Tibial artery (tissue), 4 donors: Measurements from ENCODE around the gene NUP210.
A peak's percentile ranks its signal among the peaks of the same experiment; 100 is the strongest.

Experiments used
- DNase-seq, 2 donors: peaks; one replicate each; pipeline ENCODE4 v3.0.0-alpha.2; 2019
- H3K27ac ChIP-seq, 2 donors: fragments of 200-600 bp; sonication (generic) in 1 of 2; 1 replicate in 1 of 2; 2 replicates in 1 of 2; pipeline ENCODE4 v1.5.1; 2018 to 2019; ENCODE audit warnings: mild to moderate bottlenecking in 1 of 2
- H3K27me3 ChIP-seq, 2 donors: fragments of 200-600 bp; sonication (generic) in 1 of 2; one replicate each; pipeline versions ENCODE4 v1.5.1 to v1.6.0; 2016 to 2019
- H3K36me3 ChIP-seq, 3 donors: fragments of 200-600 bp; sonication (generic) in 2 of 3; one replicate each; pipeline ENCODE4 v1.5.1; 2016 to 2019; ENCODE audit warnings: mild to moderate bottlenecking in 2 of 3
- H3K4me1 ChIP-seq, 4 donors: fragments of 200-600 bp; sonication (generic) in 2 of 4; 1 replicate in 3 of 4; 2 replicates in 1 of 4; pipeline ENCODE4 v1.5.1; 2016 to 2019
- H3K4me3 ChIP-seq, 2 donors: fragments of 200-600 bp; sonication (generic) in 1 of 2; 1 replicate in 1 of 2; 2 replicates in 1 of 2; pipeline ENCODE4 v1.5.1; 2018 to 2019; ENCODE audit warnings: mild to moderate bottlenecking in 2 of 2
- H3K9me3 ChIP-seq, 3 donors: fragments of 200-600 bp; sonication (generic) in 1 of 3; one replicate each; pipeline ENCODE4 v1.5.1; 2016 to 2019
- CTCF ChIP-seq, 2 experiments: fragments of 200-600 bp in 1 of 2; fragments of 450-650 bp in 1 of 2; IDR thresholded peaks; one replicate each; pipeline ENCODE4 v1.5.1; 2017 to 2019; ENCODE audit warnings: antibody characterized with exemption in 2 of 2, mild to moderate bottlenecking in 1 of 2, moderate library complexity in 1 of 2
- intact Hi-C: fragments of 100-400 bp; cut with DNase I; formaldehyde crosslinking; loops from one replicate; pipeline ENCODE4 v1.15.0; 2023; ENCODE audit warnings: low total_unique reads

NUP210 gene

GRCh38 chr3:13420045-13420830 is at the start of gene NUP210:
Gene NUP210 (minus strand): TSS chr3:13420322. CDS start chr3:13420226, 96 bp downstream.
- Histone ChIP-seq H3K9me3 (no peaks in the 10 kb centered on the region), H3K27me3 (peaks cover 0 to 18% of the 10 kb centered on the region in 2 donors), H3K4me1 (peaks cover 0 to 18% (median 9%) of the 10 kb centered on the region in 4 donors), H3K27ac (no peak within 1 kb of the TSS), H3K36me3 (no peaks in the 10 kb centered on the region), H3K4me3 (peak within 1 kb of the TSS; percentile 41 to 55)
- DNase-seq = no peak
- intact Hi-C loops = no loop called here
- no peak for TF ChIP-seq CTCF (IDR thresholded peaks at IDR 0.05)

GRCh38 chr3:13466781-13467180 is 46.7 kb upstream of the NUP210 start:
- intact Hi-C loops = no loop called here
- Histone ChIP-seq H3K9me3 (no peaks in the 10 kb centered on the region), H3K4me3 (no peak overlapping the region), H3K27me3 (peaks cover 0 to 6% of the 10 kb centered on the region in 2 donors), H3K4me1 (no peaks in the 10 kb centered on the region), H3K36me3 (no peaks in the 10 kb centered on the region), H3K27ac (no peak overlapping the region)
- TF ChIP-seq CTCF (IDR thresholded peaks at IDR 0.05) = no peak
- peak in 1 of 2 donors; percentile 32 for DNase-seq

GRCh38 chr3:13465236-13465873 is 45.2 kb upstream of the NUP210 start:
- Histone ChIP-seq H3K4me1 (no peaks in the 10 kb centered on the region), H3K27ac (no peak overlapping the region), H3K9me3 (no peaks in the 10 kb centered on the region), H3K36me3 (no peaks in the 10 kb centered on the region), H3K27me3 (peaks cover 0 to 16% of the 10 kb centered on the region in 2 donors), H3K4me3 (no peak overlapping the region)
- no peak for TF ChIP-seq CTCF (IDR thresholded peaks at IDR 0.05)
- DNase-seq = peak in 1 of 2 donors; percentile 12
- intact Hi-C loops = no loop called here

GRCh38 chr3:13463618-13464400 is 43.7 kb upstream of the NUP210 start:
- H3K9me3 ChIP-seq = no peaks in the 10 kb centered on the region
- H3K4me1 ChIP-seq = no peaks in the 10 kb centered on the region
- intact Hi-C loops = no loop called here
- peaks cover 0 to 20% of the 10 kb centered on the region in 2 donors for H3K27me3 ChIP-seq
- no peak overlapping the region for H3K4me3 ChIP-seq
- H3K36me3 ChIP-seq = no peaks in the 10 kb centered on the region
- no peak overlapping the region for H3K27ac ChIP-seq
- DNase-seq = peak in 1 of 2 donors; percentile 28
- no peak for TF ChIP-seq CTCF (IDR thresholded peaks at IDR 0.05)

GRCh38 chr3:13462822-13463221 is 42.7 kb upstream of the NUP210 start:
- Histone ChIP-seq H3K4me3 (no peak overlapping the region), H3K9me3 (no peaks in the 10 kb centered on the region), H3K27me3 (peaks cover 0 to 20% of the 10 kb centered on the region in 2 donors), H3K36me3 (no peaks in the 10 kb centered on the region), H3K4me1 (no peaks in the 10 kb centered on the region), H3K27ac (no peak overlapping the region)
- DNase-seq = peak in 1 of 2 donors; percentile 28
- TF ChIP-seq CTCF (IDR thresholded peaks at IDR 0.05) = no peak
- intact Hi-C loops = no loop called here
